ENCODE data around the gene FEM1B.

The FEM1B gene

DNA sequence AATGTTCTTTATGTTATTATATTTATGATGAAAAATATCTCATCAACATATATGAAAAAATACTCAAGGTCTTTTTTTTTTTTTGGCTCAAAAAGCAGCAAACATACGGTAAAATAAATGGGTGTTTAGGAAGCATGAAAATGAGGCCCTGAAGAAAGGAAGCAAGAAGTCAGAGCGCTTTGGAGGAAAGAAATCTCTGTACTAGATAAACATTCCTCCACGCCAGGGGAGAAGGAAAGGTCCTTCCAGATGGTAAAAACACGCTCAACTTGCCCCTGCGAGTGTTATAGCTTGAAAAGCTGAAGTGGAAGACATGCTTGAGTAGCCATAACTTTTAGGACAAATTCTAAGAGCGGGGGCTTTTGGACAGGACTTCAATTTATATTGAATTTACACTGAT, 52.9 kb downstream of the FEM1B start:
- DNase-seq: no peak

DNA sequence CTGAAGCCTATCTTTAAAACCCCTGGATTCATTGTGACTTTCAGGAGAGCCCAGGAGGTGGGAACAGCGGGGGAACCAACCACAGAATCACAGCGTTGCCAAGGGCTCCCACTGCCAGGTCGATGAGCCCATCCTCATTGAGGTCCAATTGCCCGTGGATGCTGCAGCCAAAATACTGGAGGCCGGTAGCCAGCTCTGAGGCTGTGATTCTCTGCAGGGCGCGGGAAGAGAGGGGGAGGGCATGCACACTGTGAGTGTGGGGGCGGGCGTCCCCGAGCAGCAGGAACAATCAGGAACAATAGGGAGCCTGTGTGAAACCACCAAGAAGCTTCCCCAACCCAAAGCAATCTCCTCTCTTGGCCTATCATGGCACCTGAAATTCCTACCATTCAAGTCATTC, 53.4 kb downstream of the FEM1B start:
- DNase-seq: no peak

DNA sequence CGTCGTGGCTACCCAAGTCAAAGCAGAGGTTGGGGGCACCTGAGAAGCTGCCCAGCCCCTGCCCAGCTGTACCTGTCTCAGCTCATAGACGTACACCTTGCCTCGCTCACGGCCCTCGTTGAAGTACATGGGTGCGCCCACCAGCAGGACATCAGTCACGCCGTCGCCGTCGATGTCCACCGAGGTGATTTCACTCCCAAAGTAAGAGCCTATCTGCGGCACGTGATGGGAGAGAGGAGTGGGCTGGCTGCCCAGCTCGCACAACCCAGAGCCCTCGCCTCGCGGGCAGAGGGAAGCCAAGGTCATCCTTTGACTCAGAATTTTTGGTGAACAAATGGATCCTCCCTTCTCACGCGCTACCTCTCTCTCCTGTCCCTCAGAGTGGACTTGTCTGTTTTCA, 54.7 kb downstream of the FEM1B start:
- no peak for DNase-seq

DNA sequence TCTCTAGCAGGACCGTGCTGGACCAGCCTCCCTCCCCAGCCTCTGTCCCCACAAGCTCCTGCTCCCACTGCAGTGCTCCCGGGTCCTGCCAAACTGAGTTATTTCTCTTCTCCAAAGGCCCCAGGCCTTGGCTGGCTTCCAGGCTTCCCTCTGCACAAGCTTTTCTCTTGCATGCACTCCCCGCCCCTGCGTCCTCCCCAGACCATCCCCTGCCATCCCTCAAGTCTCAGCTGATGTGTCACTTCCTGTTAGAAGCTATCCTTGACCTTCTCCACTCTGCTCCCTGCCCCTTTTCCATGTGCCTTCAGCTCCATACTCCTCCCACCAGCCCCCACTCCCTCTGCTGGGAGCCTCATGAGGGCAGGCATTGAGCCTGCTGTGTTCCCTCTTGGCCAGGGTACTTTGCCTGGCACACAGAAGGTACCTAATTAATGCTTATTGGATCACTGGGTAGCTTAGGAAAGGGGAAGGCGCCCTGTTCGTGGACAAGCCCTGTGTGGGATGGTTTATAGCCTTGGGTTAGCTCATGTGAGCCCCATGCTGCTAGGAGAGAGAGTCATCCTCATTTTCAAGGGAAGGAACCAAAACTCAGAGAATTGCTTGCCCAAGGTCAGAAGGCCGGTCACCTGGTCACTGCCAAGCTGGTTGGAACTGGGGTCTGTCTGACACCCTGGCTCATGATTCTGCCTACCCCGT, 56.4 kb downstream of the FEM1B start:
- no peak for DNase-seq

DNA sequence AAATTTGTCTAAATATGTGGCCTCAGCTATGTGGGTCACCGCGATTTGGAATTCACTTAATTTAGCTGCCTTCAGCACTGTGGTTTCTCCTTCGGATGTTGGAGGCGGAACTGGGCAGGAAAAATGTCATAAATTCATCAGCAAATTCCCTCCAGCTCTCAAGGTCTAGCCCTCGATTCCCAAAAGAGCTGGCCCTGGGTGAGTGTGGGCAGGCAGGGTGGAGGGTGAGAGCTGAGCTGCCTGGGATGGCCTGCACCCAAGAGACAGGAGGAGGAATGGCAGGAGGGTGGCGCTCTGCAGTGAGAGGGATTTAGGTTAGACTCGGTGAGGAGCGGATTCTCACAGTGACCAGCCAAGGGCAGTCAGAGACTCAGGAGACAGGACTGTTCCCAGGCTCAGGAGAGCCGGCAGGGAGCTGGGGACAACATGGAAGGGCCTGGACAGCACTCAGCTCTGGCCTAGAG, 57.1 kb downstream of the FEM1B start:
- no peak for DNase-seq

DNA sequence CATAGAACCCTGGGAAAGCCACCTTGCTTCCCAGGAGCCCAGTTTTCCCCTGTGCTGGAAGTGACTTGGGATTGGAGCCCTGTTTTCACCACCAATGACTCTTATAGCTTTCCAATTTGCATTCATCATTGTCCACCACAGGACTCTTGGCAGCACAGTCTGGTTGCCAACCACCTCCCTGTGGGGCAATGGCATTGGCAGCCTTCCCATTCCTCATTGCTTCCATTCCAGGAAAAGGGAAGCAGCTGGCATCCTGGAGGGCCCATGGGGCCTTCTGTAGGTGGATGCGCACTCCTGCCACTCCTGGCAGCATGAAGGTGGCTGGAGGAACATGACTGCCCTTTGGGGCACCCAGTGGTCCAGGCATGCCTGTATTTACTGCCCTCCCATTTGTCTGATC, 57.7 kb downstream of the FEM1B start:
- no peak for DNase-seq

DNA sequence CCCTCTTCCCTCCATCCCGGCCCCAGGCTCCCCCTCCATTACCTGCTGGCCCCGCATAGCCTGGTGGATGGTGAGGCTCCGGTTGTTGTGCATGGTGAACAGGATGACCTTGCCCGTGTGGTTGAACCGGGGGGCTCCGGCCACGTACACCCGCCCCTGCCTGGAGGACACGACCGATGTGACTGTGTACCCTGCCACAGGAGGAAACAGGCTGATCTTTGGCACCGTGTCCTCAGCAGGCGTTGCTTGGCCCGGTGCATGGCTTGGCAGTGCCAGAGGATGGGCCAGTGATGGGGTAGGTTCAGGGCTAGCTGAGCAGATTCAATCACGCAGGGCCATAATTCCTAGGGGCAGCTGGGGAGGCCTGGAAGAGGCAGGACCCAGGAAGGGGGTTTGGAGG, 58.1 kb downstream of the FEM1B start:
- no peak for DNase-seq

DNA sequence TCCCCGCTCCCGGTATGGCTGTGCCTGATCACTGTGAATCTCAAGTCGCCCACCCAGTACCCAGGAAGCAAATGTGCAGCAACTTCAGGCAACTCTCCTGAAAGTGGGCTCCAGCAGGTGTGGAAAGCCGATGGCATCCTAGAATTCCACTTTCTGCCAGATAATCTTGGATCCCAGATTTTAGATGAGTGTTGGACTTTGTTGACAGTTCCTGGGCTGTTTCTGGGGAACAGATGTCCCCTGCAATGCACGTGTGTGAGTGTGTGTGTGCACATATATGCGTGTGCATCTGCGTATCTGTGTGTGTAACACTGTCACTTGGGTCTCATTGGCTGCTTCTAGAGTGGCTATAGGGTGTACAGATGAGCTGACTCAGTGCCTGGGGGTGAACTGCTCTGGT, 59.0 kb downstream of the FEM1B start:
- no peak for DNase-seq

DNA sequence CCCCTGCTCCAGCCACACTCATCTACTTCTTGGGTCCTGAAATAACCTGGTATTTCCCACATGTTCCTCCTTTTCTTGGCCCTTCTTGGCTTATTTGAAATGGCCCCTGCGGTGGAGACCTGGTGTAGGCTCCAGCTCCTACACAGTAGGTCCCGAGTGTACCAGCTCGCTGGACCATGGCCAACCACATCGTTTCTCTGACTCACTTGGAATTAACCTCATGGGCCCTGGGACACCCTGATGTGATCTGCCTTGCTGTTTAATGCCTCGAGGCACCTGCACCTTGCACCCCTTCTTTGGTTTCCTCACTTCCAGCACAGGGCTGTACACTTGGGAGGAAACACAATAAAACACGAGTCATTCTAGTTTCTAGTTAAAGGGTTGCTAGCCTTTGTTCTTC, 60.3 kb downstream of the FEM1B start:
- no peak for DNase-seq

DNA sequence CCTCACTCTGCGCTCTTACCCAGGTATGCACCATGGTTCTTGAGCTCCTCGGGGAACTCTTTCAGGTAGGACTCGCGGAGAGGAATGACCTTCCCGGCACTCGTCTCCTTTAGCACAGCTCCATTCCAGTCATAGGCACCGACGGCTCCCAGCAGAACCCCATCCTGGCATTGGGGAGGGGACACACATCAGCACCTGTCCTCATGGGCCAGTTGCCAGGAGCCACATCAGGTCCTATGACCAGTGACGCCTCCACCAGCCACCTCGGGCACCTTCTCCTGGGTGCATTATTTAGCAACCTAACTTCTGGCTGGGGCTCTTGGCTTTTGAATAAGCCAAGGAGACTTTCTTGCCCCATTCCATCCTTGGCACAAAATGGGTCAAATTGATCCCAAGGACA, 61.9 kb downstream of the FEM1B start:
- no peak for DNase-seq

DNA sequence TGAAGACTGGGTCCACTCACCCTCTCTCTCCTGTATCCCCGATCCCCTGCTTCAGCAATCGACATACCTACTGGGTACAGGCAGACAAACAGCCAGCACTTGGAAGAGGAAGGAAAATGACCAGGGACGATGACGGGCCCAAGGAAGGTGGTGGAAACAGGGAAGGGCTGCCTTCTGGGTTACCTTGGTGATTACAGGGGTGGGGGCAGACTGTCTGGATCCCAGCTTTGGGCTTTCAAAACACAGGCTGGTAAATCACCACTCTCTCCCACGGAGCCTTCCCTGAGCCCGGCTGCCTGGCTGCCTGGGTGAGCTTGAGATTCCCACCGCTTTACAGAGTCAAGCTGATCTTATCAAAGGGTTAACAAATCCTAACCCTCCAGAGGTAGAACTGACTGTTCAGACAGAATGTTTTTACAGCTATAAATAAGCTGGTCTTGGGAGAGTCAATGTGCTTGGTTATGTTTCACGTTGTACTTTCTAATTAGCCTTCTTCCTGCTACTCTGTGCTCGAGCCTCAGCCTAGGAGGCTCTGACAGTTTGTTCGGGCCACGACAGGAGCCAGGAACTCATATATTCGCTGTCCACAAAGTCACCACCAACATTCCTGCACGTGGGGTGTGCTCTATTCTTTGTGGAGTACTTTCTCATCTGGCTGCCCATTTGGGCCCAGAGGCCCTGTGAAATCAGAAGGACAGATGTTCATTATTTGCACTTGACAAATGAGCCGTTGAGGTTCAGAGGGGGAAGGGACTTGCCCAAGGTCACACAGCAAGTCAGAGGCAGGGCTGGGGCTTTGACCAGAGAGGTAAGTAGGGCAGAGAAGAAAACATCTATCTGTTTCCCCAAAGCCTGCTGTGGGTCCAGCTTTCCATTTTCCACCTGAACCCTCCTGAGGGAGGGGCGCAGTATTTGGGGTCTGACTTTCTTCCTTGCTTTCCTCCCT, 63.5 kb downstream of the FEM1B start:
- DNase-seq: no peak

DNA sequence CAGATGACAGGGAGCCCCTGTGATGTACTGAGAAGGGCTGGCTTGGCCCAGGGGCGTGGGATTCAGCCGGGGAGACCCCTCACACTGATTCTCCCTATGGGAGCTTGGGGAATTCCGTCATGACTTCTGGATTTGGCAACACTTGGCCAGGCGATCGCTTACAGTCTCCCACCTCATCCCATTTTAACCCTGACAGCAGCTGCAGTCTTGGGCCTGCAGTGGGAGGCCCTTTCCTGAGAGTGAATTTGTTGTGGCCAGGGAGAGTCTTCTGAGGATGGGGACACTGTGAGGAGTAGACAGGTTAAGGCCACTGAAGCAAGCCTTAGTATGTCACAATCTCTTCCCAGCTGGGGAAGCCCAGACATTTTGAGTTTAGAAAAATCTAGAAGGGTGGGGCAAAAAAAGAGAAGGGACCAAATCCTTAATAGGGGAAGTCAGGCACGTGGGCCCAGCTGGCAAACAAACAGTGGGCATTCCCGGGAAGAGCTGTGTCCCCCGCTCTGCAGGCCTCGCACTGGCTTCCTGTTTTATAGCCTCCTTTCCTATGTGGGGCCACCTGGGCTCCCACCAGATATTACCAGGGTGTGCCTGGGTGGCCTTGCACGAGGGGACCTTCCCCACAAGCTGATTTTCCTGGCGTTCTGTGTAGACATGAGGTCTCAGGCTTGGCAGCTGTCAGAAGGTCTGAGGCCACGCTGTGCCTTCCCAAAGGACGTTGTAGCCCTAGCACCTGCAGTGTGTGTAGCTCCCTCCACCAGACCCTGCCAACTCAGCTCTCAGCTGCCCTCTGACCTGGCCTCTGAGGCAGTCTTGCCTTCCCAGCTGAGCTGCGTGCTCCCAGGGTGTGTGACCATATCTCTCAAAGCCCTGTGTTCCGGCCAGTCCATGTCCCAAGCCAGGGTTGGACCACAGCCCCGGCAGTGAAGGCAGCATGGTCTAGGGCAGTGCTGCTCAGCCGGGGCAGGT, 64.5 kb downstream of the FEM1B start:
- no peak for DNase-seq

DNA sequence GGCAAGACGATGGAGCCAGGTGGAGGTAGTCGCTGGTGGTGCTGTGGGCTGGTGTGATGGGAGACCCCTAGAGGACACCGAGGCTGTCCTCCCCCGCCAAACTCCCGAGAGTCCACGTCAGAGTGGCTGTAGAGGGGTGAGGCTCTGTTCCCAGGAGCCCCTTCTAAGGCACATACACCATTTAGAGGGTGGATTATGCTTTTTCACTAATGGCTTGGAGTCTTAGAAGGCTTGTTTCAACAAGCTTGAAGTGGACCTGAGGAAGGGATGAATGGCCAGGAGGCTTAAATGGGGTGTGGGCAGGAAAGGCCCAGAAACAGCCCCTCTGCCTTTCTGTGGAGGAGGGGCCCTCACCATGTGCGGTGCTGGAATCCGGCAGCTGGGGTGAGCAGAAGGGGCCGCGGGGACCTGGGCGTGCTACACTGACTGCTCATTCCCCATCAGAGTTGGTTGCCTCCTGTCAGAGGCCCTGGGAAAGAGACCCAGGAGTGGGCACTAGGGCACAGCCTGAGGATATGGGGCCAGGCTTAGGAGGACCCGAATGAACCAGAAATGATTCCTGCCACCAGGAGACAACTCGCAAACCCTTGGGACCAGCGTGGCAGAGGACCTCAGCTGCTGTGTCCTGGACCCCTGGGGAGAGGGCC, 66.2 kb downstream of the FEM1B start:
- DNase-seq: no peak

DNA sequence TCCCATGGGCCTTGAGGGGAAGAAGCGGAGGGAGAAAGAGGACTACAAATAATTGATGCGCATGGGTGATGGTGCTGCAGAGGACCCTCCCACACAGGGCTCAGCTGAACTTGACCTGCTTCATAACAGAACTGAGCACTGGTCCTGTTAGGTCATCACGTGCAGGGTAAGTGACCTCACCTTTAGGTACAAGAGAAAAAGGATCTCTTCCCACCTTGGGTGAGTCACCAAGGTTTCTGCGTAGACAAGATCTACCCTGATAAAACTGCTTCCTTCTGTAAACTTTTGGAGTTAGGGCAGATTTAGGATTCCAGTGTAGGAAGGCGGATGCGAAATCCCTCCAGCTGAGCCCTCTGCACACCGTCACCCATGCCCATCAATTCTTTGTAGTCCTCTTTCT, 67.1 kb downstream of the FEM1B start:
- DNase-seq: no peak
